GM23338 (cell line): ENCODE data around the gene ABHD14A. TPM values are rescaled to one million over a fixed set of nuclear protein-coding genes. Genes with fewer than 3 reads are reported as not detected.

Source experiments
- ATAC-seq: fragments of 200-7000 bp; cut with Tn5 transposase; 3 replicates; pipeline ENCODE4 v1.9.1; 2020
- DNase-seq: peaks from one replicate; pipeline ENCODE4 v3.0.0-alpha.2; 2015; ENCODE audit warnings: low spot score
- H2AFZ ChIP-seq: fragments of 200-600 bp; sonication (generic); 2 replicates; pipeline ENCODE4 v1.8.0; 2016; ENCODE audit warnings: antibody characterized with exemption, mild to moderate bottlenecking, moderate library complexity
- H3F3A ChIP-seq: fragments of 200-600 bp; sonication (generic); replicated peaks from 2 replicates; pipeline ENCODE4 v1.8.0; 2017; ENCODE audit warnings: antibody characterized with exemption, mixed run types, low read depth
- H3K27ac ChIP-seq: fragments of 200-600 bp; sonication (generic); 2 replicates; pipeline ENCODE4 v1.6.1; 2016; ENCODE audit warnings: low read depth
- H3K27me3 ChIP-seq: fragments of 200-600 bp; sonication (generic); 2 replicates; pipeline ENCODE4 v1.8.0; 2016; ENCODE audit warnings: mild to moderate bottlenecking, mixed run types, moderate library complexity; ENCODE audit not compliant: insufficient read depth
- H3K36me3 ChIP-seq: fragments of 200-600 bp; sonication (generic); 2 replicates; pipeline ENCODE4 v1.8.0; 2016; ENCODE audit warnings: mild to moderate bottlenecking; ENCODE audit not compliant: insufficient read depth
- H3K4me1 ChIP-seq: fragments of 200-600 bp; sonication (generic); 2 replicates; pipeline ENCODE4 v1.8.0; 2016; ENCODE audit warnings: mild to moderate bottlenecking, moderate library complexity; ENCODE audit not compliant: insufficient read depth
- H3K4me2 ChIP-seq: fragments of 200-600 bp; sonication (generic); 2 replicates; pipeline ENCODE4 v1.7.1; 2017; ENCODE audit warnings: mixed run types
- H3K4me3 ChIP-seq: fragments of 200-600 bp; sonication (generic); 2 replicates; pipeline ENCODE4 v1.6.1; 2016; ENCODE audit warnings: mixed run types
- H3K79me2 ChIP-seq: fragments of 200-600 bp; sonication (generic); replicated peaks from 2 replicates; pipeline ENCODE4 v1.8.0; 2017; ENCODE audit warnings: mild to moderate bottlenecking; ENCODE audit not compliant: insufficient read depth
- H3K9me2 ChIP-seq: fragments of 200-600 bp; sonication (generic); 2 replicates; pipeline ENCODE4 v1.8.0; 2017; ENCODE audit not compliant: insufficient read depth
- H4K20me1 ChIP-seq: fragments of 200-600 bp; sonication (generic); replicated peaks from 2 replicates; pipeline ENCODE4 v1.8.0; 2017; ENCODE audit warnings: mild to moderate bottlenecking; ENCODE audit not compliant: insufficient read depth
- H3K27ac Mint-ChIP-seq: 2 replicates; pipeline ENCODE4 v1.8.0; 2020; ENCODE audit warnings: inconsistent platforms, mild to moderate bottlenecking, moderate library complexity, mixed read lengths
- H3K27me3 Mint-ChIP-seq: 3 replicates; pipeline ENCODE4 v1.8.0; 2022; ENCODE audit warnings: low read depth, mild to moderate bottlenecking, moderate library complexity, mixed read lengths, inconsistent platforms; ENCODE audit not compliant: insufficient read depth, poor library complexity
- H3K36me3 Mint-ChIP-seq: 3 replicates; pipeline ENCODE4 v1.8.0; 2021; ENCODE audit warnings: low read depth, mild to moderate bottlenecking, inconsistent platforms, moderate library complexity, mixed read lengths
- H3K4me1 Mint-ChIP-seq: 3 replicates; pipeline ENCODE4 v1.8.0; 2020; ENCODE audit warnings: mild to moderate bottlenecking, inconsistent platforms, mixed read lengths
- H3K4me3 Mint-ChIP-seq: 3 replicates; pipeline ENCODE4 v1.8.0; 2021; ENCODE audit warnings: moderate library complexity, mild to moderate bottlenecking, inconsistent platforms, mixed read lengths
- H3K9me3 Mint-ChIP-seq: 3 replicates; pipeline ENCODE4 v1.8.0; 2020; ENCODE audit warnings: moderate library complexity, mild to moderate bottlenecking, inconsistent platforms, mixed read lengths
- EZH2 ChIP-seq: fragments of 200-600 bp; sonication (generic); IDR thresholded peaks from one replicate; pipeline ENCODE4 v1.8.0; 2017; ENCODE audit warnings: antibody characterized with exemption, mild to moderate bottlenecking, low read depth; ENCODE audit not compliant: unreplicated experiment
- EZH2phosphoT487 ChIP-seq: fragments of 200-600 bp; sonication (generic); IDR thresholded peaks from one replicate; pipeline ENCODE4 v1.8.1; 2018; ENCODE audit warnings: antibody characterized with exemption; ENCODE audit not compliant: unreplicated experiment
- POLR2AphosphoS5 ChIP-seq: IDR thresholded peaks from 2 replicates; pipeline ENCODE4 v1.6.1; 2016; ENCODE audit warnings: antibody characterized with exemption, low read depth
- ZNF331 ChIP-seq: fragments of 250-450 bp; sonication (Bioruptor Pico); IDR thresholded peaks from 2 replicates; pipeline ENCODE4 v1.5.0; 2020; ENCODE audit warnings: low read depth, mild to moderate bottlenecking, moderate library complexity
- polyA plus RNA-seq: library from polyadenylated mRNA; unstranded; fragments of >200 nt; fragmentation: Nextera tagmentation; extraction: Ambion mirVana; gene quantifications from 2 replicates; pipeline ENCODE4 v1.2.1, GENCODE V29; 2016
- total RNA-seq: library from RNA; depleted of rRNA; stranded (reverse); fragments of >200 nt; shearing (Covaris generic); gene quantifications from 2 replicates; pipeline ENCODE4 v1.2.3, GENCODE V29; 2014
- TF ChIP-seq, protein P1 (sequence below): IDR thresholded peaks from one replicate; pipeline ENCODE4 v1.6.1; 2018; ENCODE audit warnings: antibody characterized with exemption; ENCODE audit not compliant: unreplicated experiment
- TF ChIP-seq, protein P2 (sequence below): IDR thresholded peaks from 2 replicates; pipeline ENCODE4 v1.6.1; 2016; ENCODE audit warnings: antibody characterized with exemption

Gene ABHD14A
- total and polyA plus RNA-seq, 2 experiments from 2014 or later, result 7.8 to 12.7 TPM

DNA sequence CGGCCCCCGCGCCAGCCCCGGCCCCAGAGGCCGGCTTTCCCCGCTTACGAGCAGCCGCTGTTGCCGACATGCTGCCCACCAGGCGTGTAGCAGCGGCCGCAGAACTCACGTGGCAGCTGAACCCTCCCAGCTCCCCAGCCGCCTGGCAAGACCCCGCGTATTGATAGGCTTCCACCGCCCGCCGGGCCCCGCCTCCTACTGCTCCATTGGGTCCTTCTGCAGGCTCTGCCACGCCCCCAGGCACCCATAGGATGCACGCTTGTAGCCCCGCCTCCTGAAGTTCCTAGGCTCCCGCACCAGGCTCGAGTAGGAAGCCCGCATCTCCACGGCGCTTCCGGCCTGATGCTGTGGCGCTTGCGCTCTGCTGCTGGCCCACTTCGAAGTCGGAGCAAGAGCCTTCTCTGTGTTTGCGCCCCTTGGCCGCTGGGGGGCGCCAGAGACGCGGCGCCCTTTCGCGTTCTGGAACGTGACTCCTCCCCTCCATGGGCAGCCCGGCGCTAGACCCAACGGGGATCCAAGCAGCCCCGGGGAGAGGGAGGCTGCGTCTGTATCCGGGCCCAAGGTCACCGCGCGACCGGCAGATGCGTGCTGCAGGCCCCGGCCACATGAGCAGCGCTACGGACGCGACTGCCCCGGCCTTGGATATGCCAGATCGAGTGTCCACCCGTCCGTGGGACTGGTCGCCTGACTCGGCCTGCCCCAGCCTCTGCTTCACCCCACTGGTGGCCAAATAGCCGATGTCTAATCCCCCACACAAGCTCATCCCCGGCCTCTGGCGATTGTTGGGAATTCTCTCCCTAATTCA lies 32.9 kb upstream of the ABHD14A start, which contains the start of the genes PARP3 and RRP9 (continued):
- TF ChIP-seq, protein P1, sequence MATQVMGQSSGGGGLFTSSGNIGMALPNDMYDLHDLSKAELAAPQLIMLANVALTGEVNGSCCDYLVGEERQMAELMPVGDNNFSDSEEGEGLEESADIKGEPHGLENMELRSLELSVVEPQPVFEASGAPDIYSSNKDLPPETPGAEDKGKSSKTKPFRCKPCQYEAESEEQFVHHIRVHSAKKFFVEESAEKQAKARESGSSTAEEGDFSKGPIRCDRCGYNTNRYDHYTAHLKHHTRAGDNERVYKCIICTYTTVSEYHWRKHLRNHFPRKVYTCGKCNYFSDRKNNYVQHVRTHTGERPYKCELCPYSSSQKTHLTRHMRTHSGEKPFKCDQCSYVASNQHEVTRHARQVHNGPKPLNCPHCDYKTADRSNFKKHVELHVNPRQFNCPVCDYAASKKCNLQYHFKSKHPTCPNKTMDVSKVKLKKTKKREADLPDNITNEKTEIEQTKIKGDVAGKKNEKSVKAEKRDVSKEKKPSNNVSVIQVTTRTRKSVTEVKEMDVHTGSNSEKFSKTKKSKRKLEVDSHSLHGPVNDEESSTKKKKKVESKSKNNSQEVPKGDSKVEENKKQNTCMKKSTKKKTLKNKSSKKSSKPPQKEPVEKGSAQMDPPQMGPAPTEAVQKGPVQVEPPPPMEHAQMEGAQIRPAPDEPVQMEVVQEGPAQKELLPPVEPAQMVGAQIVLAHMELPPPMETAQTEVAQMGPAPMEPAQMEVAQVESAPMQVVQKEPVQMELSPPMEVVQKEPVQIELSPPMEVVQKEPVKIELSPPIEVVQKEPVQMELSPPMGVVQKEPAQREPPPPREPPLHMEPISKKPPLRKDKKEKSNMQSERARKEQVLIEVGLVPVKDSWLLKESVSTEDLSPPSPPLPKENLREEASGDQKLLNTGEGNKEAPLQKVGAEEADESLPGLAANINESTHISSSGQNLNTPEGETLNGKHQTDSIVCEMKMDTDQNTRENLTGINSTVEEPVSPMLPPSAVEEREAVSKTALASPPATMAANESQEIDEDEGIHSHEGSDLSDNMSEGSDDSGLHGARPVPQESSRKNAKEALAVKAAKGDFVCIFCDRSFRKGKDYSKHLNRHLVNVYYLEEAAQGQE, result no peak

DNA sequence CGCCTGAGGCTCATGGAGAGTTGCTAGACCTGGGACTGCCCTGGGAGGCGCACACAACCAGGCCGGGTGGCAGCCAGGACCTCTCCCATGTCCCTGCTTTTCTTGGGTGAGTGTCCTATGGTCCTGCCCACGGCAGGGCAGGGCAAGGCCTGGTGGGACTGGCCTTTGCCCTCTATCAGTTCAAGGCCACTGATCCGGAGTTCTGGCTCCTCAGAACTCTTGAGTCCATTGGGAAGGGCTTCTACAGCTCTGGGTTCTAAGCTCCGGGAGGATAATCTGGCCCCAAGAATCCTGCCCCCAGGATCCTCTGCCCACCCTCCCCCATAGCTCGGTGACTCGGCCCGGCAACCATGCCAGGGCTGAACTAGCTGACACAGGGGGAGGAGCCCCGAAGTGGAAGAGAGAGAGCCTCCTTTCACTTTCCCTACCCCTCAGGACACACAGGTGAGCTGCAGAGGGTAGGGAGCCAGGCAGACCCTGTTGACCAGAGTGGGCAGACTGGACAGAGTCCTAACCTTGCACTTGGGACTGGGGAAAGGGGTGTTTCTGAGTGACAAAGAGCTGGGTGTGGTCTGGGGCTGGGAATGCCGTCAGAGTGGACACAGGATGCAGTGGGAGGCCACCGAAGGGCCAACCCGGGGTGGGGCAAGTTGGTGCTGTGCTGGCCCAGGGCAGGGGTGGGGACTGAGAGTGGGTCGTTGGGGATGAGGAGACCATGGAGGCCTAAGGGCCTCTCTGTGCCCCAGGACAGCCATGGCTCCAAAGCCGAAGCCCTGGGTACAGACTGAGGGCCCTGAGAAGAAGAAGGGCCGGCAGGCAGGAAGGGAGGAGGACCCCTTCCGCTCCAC lies 32.0 kb upstream of the ABHD14A start:
- Histone ChIP-seq H3K27ac (no peak overlapping the region), H3K79me2 (peaks cover 25% of the 10 kb centered on the region), H3K27me3 (no peaks in the 10 kb centered on the region), H2AFZ (peak overlapping the region; percentile 69), H3K4me1 (peaks cover 9% of the 10 kb centered on the region; the same call in 1 of the 2 replicates), H3K4me2 (peak overlapping the region; percentile 76), H4K20me1 (peaks cover 12% of the 10 kb centered on the region), H3K4me3 (peak overlapping the region; percentile 45), H3F3A (0 out of 2 replicates have a peak, but pooled peaks cover 2% of the 10 kb centered on the region), H3K9me2 (no peaks in the 10 kb centered on the region), H3K36me3 (0 out of 2 replicates have a peak, but pooled peaks cover 6% of the 10 kb centered on the region)
- DNase-seq, result no peak
- H3K27ac Mint-ChIP-seq, result no peak overlapping the region; the same call in 1 of the 2 replicates
- peak; percentile 3 for ATAC-seq
- peaks cover 29% of the 10 kb centered on the region for H3K36me3 Mint-ChIP-seq
- peaks cover 23% of the 10 kb centered on the region for H3K27me3 Mint-ChIP-seq
- H3K4me1 Mint-ChIP-seq, result peaks cover 18% of the 10 kb centered on the region
- peak overlapping the region; percentile 92 for H3K4me3 Mint-ChIP-seq
- no peaks in the 10 kb centered on the region for H3K9me3 Mint-ChIP-seq
- TF ChIP-seq ZNF331 (CRISPR knock-in tag), result no peak
- TF ChIP-seq, protein P2, sequence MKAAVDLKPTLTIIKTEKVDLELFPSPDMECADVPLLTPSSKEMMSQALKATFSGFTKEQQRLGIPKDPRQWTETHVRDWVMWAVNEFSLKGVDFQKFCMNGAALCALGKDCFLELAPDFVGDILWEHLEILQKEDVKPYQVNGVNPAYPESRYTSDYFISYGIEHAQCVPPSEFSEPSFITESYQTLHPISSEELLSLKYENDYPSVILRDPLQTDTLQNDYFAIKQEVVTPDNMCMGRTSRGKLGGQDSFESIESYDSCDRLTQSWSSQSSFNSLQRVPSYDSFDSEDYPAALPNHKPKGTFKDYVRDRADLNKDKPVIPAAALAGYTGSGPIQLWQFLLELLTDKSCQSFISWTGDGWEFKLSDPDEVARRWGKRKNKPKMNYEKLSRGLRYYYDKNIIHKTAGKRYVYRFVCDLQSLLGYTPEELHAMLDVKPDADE, result no peak
- no peak for TF ChIP-seq EZH2phosphoT487
- TF ChIP-seq POLR2AphosphoS5, result no peak
- TF ChIP-seq EZH2, result no peak
